Hepatocyte (in vitro differentiated cells): ENCODE results near the gene TFF1.

ENCODE experiments used
- EZH2phosphoT487 ChIP-seq: fragments of 200-600 bp; sonication (generic); IDR thresholded peaks from one replicate; pipeline ENCODE4 v1.6.1; 2018; ENCODE audit warnings: antibody characterized with exemption, mild to moderate bottlenecking, low read depth, moderate library complexity; ENCODE audit not compliant: unreplicated experiment, severe bottlenecking
- TF ChIP-seq, protein P1 (sequence below): fragments of 200-600 bp; sonication (generic); IDR thresholded peaks from 2 replicates; pipeline ENCODE4 v1.5.1; 2016; ENCODE audit warnings: antibody characterized with exemption, mild to moderate bottlenecking; ENCODE audit not compliant: poor library complexity

DNA sequence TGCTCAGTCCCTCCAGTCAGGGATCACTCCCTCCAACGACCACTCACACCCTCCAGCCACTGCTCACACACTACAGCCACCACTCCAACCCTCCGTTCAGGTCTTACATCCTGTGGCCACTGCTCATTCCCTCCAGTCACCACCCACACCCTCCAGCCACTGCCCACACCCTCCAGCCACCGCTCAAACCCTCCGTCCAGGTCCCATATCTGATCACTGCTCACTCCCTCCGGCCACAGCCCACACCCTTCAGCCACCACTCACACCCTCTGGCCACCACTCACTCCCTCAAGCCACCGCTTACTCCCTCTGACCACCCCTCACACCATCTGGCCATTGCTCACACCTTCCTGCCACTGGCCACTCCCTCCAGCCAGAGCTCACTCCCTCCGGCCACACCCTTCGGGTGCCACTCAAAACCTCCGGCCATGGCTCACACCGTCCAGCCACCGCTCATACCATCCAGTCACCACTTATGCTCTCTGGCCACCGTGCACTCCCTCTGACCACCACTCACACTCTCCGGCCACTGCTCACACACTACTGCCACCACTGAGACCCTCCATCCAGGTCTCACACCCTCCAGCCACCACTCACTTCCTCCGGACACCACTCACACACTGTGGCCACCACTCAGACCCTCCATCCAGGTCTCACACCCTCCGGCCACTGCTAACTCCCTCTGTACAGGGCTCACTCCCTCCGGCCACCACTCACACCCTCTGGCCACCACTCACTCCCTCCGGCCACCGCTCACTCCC is 4.7 kb upstream of the TFF1 start:
- TF ChIP-seq, protein P1, sequence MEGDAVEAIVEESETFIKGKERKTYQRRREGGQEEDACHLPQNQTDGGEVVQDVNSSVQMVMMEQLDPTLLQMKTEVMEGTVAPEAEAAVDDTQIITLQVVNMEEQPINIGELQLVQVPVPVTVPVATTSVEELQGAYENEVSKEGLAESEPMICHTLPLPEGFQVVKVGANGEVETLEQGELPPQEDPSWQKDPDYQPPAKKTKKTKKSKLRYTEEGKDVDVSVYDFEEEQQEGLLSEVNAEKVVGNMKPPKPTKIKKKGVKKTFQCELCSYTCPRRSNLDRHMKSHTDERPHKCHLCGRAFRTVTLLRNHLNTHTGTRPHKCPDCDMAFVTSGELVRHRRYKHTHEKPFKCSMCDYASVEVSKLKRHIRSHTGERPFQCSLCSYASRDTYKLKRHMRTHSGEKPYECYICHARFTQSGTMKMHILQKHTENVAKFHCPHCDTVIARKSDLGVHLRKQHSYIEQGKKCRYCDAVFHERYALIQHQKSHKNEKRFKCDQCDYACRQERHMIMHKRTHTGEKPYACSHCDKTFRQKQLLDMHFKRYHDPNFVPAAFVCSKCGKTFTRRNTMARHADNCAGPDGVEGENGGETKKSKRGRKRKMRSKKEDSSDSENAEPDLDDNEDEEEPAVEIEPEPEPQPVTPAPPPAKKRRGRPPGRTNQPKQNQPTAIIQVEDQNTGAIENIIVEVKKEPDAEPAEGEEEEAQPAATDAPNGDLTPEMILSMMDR: no peak
- TF ChIP-seq EZH2phosphoT487: no peak
